Measurements from ENCODE around the gene PJA1.

The PJA1 gene

GRCh38 chrX:69165087-69165651 lies at the start of gene PJA1:
TSS of gene PJA1 (minus strand) at chrX:69165453. CDS start at chrX:69163073, 2,380 bp downstream.
- DNase-seq, result peak; percentile 78

GRCh38 chrX:69214463-69214862 lies 49.2 kb upstream of the PJA1 start:
- DNase-seq, result no peak

- DNase-seq, result no peak
Observed at GRCh38 chrX:69211701-69212100, 46.4 kb upstream of the PJA1 start.

- no peak for DNase-seq
Observed at GRCh38 chrX:69210581-69210980, 45.3 kb upstream of the PJA1 start.

GRCh38 chrX:69207216-69207615 lies 42.0 kb upstream of the PJA1 start:
- no peak for DNase-seq

- no peak for DNase-seq
Observed at GRCh38 chrX:69203638-69204037, 38.4 kb upstream of the PJA1 start.

GRCh38 chrX:69197690-69198089 lies 32.4 kb upstream of the PJA1 start:
- no peak for DNase-seq

- DNase-seq, result no peak
Observed at GRCh38 chrX:69196666-69197065, 31.4 kb upstream of the PJA1 start.

DNA sequence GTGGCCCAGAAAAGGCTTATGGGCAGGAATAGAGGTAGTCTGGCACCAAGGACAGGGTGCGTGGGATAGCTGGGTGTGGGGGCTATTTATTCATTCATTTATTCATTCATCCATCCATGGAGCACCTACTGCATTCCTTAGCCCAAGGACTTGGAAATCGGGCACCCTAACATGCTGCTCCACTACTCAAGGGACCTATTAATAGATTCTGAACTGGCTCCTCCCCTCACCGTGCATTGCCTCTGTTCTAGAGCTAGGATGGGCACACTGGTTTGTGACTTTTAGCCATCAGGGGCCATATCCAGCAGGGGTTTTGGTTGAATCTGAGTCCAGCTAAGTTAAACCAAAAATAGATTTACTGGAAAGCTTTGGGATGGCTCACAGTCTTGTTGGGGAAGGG lies 30.6 kb upstream of the PJA1 start:
- no peak for DNase-seq

- no peak for DNase-seq
Observed at GRCh38 chrX:69195192-69195591, 29.9 kb upstream of the PJA1 start.

- no peak for DNase-seq
Observed at GRCh38 chrX:69192603-69193002, 27.4 kb upstream of the PJA1 start.

DNA sequence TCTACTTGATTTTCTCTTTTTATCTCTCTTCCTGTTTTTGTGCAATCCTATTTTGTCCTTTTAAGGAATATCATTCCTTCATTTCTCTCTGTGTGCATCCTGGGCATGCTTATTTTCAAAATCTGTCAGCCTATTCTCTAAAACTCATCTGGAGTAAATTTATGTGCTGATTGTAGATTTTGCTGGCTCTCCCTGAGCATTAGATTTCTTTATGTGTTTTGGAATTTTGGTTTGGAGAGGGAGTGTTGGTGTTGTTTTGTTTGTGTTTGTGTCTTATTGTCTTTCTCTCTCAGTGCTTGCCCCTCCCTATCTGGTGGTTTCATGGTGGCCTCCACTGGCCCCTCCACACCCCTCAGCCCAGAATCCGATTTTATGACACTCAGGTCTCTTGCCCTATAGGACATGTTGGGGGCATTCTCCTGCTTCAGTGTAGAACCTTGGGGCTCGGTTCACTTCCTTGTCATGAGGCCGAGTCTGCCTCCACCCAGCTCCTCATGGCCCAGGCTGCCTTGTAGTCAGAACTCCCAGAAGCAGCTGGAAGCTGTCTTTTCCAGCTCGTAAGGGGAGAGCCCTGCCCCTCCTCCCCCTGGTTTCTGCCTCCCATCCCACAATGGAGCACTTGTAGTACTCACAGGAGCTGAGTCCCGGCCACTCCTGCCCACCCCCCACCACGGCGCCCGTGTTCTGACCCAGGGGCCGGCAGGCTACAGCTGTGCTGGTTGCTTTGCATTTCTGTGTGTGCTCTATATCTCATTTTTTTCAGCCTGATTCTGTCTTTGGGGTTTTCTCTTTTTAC lies 24.5 kb upstream of the PJA1 start:
- DNase-seq, result no peak

- DNase-seq, result no peak
Observed at GRCh38 chrX:69186651-69187050, 21.4 kb upstream of the PJA1 start.

- DNase-seq, result no peak
Observed at GRCh38 chrX:69185886-69186285, 20.6 kb upstream of the PJA1 start.

DNA sequence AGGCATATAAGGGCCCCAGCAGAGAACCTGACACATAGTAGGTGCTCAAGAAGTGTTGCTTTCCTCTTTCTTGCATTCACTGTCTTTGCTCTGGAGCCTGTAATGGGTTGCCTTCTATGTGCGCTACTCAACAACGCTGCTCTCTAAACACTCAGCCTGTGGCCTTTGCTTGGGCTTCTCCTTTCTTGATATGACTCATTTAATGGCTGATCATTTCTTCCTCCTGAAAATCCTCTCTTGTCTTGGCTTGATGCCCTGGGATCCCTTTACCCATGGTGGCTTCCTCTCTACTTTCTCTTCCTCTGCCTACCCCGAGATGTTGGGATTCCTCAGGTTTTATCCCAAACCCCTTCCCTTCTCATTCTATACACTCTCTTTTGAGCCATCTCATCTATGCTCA lies 19.9 kb upstream of the PJA1 start:
- no peak for DNase-seq

DNA sequence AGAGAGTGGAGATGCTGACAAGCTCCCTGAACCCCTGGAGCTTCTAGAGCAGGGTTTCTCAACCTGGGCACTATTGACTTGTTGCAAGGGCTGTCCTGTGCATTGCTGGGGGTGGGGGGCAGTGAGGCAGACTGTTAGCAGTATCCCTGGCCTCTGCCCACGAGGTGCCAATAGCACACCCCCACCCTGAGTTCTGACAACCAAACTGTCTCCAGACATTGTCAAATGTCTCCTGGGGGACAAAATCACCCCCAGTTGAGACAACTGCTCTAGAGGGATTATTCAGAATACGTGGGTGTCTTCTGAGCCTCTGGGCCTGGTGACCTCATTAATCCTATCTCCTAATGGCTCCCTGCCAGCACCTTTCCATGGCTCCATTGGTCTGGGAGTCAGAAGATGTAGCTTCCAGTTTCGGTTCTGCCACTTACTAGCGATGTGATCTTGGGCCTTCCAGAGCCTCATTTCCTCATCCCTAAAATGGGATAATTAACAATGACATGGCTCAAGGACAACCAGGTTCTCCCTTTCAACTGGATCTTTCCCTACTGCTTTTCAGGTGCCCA lies 17.6 kb upstream of the PJA1 start:
- no peak for DNase-seq

GRCh38 chrX:69179380-69179911 lies 14.2 kb upstream of the PJA1 start:
- no peak for DNase-seq

GRCh38 chrX:69178592-69178991 lies 13.3 kb upstream of the PJA1 start:
- no peak for DNase-seq

GRCh38 chrX:69177511-69178162 lies 12.4 kb upstream of the PJA1 start:
- DNase-seq, result no peak

GRCh38 chrX:69176053-69176452 lies 10.8 kb upstream of the PJA1 start:
- DNase-seq, result no peak

GRCh38 chrX:69173906-69174305 lies 8.7 kb upstream of the PJA1 start:
- DNase-seq, result no peak

DNA sequence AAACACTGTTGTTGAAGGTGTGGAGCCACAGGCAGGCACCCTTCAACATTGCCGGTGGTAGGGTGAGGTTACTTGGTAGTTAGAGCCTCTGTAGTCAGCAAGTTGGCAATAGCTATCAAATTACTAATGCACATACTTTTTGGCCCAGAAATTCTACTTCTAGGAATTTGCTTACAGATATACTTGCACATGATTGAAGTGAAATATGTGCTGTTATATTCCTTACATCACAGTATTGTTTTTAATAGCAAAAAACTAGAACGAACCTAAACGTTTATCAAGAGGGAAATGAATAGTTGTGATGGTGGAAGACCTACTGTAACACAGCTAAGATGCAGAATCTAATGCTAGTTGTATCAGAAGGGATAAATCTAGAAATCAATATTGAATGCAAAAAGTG lies 7.7 kb upstream of the PJA1 start:
- DNase-seq, result no peak

DNA sequence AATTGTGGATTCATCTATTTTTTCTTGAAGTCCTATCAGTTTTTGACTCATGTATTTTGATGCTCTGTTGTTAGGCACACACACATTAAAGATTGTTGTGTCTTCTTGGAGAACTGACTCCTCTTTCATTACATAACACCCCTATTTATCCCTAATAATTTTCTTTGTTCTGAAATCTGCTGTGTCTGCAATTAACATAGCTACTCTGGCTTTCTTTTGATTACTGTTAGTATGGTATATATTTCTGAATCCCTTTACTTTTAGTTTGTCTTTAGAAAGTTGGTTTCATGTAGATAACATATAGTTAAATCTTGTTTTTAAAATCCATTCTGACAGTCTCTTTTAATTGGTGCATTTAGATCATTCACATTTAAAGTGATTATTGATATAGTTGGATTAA lies 5.1 kb upstream of the PJA1 start:
- DNase-seq, result no peak

All from activated CD8-positive, alpha-beta memory T cell treated with anti-CD3 and anti-CD28 coated beads, Interleukin-2, amount 50 U/mL, for 48 hours (primary cell).